Activated CD8-positive, alpha-beta T cell treated with anti-CD3 and anti-CD28 coated beads, Interleukin-2, amount 10 ng/mL, durations not matched to agents 7 days and 5 days (primary cell): ENCODE results near the gene TGFBR3L. TPM values are rescaled to one million over a fixed set of nuclear protein-coding genes. Genes with fewer than 3 reads are reported as not detected.

ENCODE experiments used
- ATAC-seq: fragments of 150-1000 bp; cut with Tn5 transposase; one replicate; pipeline ENCODE4 v1.10.0; 2021; ENCODE audit warnings: moderate library complexity
- CTCF ChIA-PET: fragments of 350-600 bp; sonication (Branson Sonifier 250); formaldehyde crosslinking; loops from one replicate; lab custom pipeline; 2021; ENCODE audit warnings: antibody characterized with exemption; lab: Charles Lee
- POLR2A ChIA-PET: fragments of 350-600 bp; sonication (Branson Sonifier 250); formaldehyde crosslinking; loops from one replicate; lab custom pipeline; 2021; ENCODE audit warnings: antibody characterized with exemption; lab: Charles Lee
- DNase-seq: peaks from one replicate; pipeline ENCODE4 v3.0.0-alpha.2; 2020
- H3K27ac Mint-ChIP-seq: one replicate; pipeline ENCODE4 v1.8.0; 2021; ENCODE audit warnings: mild to moderate bottlenecking, mixed read lengths
- H3K27me3 Mint-ChIP-seq: one replicate; pipeline ENCODE4 v1.8.0; 2021; ENCODE audit warnings: low read depth, mixed read lengths
- H3K36me3 Mint-ChIP-seq: one replicate; pipeline ENCODE4 v1.8.0; 2021; ENCODE audit warnings: low read depth, mixed read lengths
- H3K4me1 Mint-ChIP-seq: one replicate; pipeline ENCODE4 v1.8.0; 2021; ENCODE audit warnings: low read depth, mixed read lengths
- H3K4me3 Mint-ChIP-seq: one replicate; pipeline ENCODE4 v1.8.0; 2021; ENCODE audit warnings: mild to moderate bottlenecking, mixed read lengths
- H3K9me3 Mint-ChIP-seq: one replicate; pipeline ENCODE4 v1.8.0; 2022; ENCODE audit warnings: mixed read lengths; ENCODE audit not compliant: insufficient read depth
- total RNA-seq, 2 experiments: library from RNA; stranded (reverse); gene quantifications; one replicate each; pipeline ENCODE4 v1.2.3, GENCODE V29; 2021

Gene TGFBR3L
- 1 to 10 TPM; 2.7 to 3.6 TPM for total RNA-seq

DNA sequence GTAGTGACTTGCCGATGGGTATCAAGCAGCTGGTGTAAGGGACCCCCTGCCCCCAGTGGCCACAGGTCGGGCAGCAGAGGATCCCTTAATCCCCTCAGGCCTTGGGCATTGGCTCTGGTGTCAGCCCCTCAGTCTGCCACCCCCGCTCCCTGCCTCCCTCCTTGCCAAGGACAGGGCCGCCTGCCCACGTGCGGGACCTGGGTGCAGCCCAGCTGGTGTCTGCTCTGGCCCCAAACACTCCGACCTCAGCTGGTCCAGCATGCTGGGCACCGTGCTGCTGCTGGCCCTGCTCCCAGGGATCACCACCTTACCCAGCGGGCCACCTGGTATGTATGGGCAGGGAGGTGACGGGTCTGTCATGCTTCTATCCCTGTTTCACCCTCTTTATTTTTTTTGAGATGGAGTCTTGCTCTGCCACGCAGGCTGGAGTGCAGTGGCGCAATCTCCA is at the start of gene TGFBR3L:
TGFBR3L (plus strand) TSS at position 233 of the 448 bp plus-strand sequence.
- Mint-ChIP-seq H3K27me3 (peaks cover 26% of the 10 kb centered on the region), H3K36me3 (peaks cover 24% of the 10 kb centered on the region), H3K9me3 (no peaks in the 10 kb centered on the region), H3K4me1 (peaks cover 24% of the 10 kb centered on the region), H3K27ac (peak within 1 kb of the TSS; percentile 24), H3K4me3 (peak within 1 kb of the TSS; percentile 42)
- DNase-seq (no peak), ATAC-seq (no peak)
- ChIA-PET POLR2A (interaction anchor here (0.8 kb wide), 1 partner anchor 10 kb away, joined by 3 read pairs; no protein-coding TSS in a partner anchor), CTCF (no interaction called here)

DNA sequence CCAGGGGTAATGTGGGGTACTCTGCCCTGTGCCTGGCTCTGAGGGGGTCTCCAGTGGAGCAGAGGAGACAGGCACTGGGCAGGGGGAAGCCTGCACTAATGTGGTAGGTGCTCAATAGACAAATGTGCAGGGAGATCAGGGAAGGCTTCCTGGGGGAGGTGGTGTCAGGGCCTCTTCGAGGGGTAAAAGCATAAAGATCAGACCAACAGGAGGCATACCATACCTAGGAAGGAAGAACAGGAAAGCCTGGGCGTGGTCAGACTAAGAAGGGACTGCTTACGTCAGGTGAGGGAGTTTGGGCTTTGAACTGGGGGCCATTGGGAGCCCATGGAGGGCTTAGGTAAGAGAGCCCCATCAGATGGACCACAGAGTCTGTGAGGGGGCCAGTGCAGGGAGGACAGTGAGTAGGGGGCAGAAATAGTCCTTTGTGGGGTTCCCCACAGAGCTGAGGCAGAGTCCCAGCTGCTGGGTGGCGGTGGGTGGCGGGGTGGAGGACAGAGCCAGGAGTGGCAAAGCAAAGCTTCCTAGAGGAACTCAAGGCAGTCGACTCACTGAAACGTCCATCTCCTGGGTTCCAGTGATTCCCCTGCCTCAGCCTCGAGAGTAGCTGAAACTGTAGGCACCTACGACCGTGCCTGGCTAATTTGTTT is 49.2 kb upstream of the TGFBR3L start:
- Mint-ChIP-seq H3K36me3 (no peaks in the 10 kb centered on the region), H3K27me3 (peaks cover 44% of the 10 kb centered on the region), H3K27ac (no peak overlapping the region), H3K4me3 (no peak overlapping the region), H3K4me1 (peaks cover 24% of the 10 kb centered on the region), H3K9me3 (no peaks in the 10 kb centered on the region)
- no peak for DNase-seq
- ATAC-seq = no peak
- POLR2A ChIA-PET = interaction anchor here (0.6 to 1.1 kb wide), 3 partner anchors 35 to 236 kb away, joined by 3 read pairs; partner anchors contain the start of genes PET100, TIMM44 and XAB2
- CTCF ChIA-PET = interaction anchor here (0.5 kb wide), 1 partner anchor 18 kb away, joined by 3 read pairs; no protein-coding TSS in a partner anchor

GRCh38 chr19:7866399-7867091 is 48.1 kb upstream of the TGFBR3L start:
- peaks cover 33% of the 10 kb centered on the region for H3K4me1 Mint-ChIP-seq
- peaks cover 38% of the 10 kb centered on the region for H3K27me3 Mint-ChIP-seq
- DNase-seq (no peak), ATAC-seq (no peak)
- no peak overlapping the region for H3K4me3 Mint-ChIP-seq
- ChIA-PET CTCF (interaction anchor here (0.6 kb wide), 1 partner anchor 26 kb away, joined by 3 read pairs; no protein-coding TSS in a partner anchor), POLR2A (no interaction called here)
- no peaks in the 10 kb centered on the region for H3K36me3 Mint-ChIP-seq
- H3K9me3 Mint-ChIP-seq = no peaks in the 10 kb centered on the region
- H3K27ac Mint-ChIP-seq = no peak overlapping the region

DNA sequence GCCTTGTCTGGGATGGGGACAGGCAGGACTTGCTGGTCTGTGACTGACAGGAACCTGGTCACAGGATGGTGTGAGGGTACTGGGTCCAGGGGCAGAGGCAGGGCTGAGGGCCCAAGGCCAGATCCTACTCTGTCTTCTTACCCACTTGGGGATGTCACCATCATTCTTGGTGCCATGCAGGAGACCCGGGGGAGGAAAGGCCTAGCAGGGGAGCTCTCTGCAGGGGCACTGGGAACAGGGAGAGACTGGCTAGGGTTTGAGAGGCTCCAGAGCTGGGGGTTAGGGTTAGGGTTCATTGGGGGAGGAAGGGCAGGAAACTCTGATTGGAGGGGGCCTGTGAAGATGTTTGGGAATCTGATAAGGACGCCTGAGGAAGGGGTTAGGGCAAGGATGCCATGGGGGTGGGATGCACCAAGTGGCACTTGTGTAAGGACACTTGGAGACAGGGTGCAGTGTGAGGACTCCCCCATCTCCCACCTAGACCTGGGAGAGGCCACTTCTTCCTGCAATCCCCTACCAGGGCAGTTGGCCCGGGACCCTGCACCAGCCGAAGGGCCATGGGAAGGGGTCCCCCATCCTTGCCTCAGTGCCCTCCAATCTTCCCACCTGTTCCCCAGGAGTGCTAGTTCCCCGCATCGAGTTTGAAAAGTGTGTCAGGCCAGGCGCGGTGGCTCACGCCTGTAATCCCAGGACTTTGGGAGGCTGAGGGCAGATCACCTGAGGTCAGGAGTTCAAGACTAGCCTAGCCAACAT is 47.4 kb upstream of the TGFBR3L start:
- DNase-seq = no peak
- H3K27ac Mint-ChIP-seq = no peak overlapping the region
- H3K4me3 Mint-ChIP-seq = no peak overlapping the region
- ChIA-PET POLR2A (no interaction called here), CTCF (no interaction called here)
- H3K27me3 Mint-ChIP-seq = peaks cover 43% of the 10 kb centered on the region
- H3K4me1 Mint-ChIP-seq = peaks cover 39% of the 10 kb centered on the region
- H3K36me3 Mint-ChIP-seq = no peaks in the 10 kb centered on the region
- ATAC-seq = no peak
- no peaks in the 10 kb centered on the region for H3K9me3 Mint-ChIP-seq

DNA sequence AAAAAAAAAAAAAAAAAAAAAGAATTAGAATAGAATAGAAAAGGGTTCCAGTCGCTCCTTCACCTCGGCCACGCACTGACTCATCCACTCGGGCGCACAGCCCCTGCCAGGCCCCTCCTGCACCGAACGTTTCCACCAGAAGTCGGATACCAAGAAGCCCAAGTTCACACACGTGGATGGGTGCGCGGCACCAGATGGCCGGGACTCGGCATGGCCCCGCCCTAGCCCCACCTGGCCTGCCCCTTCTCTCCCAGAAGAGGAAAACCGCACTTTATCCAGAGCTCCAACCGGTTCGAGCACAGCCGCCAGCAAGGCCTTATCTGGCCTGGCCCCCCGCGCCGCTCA is 46.3 kb upstream of the TGFBR3L start:
- no peak for DNase-seq
- Mint-ChIP-seq H3K9me3 (no peaks in the 10 kb centered on the region), H3K27me3 (peaks cover 48% of the 10 kb centered on the region), H3K4me3 (peak overlapping the region; percentile 65), H3K4me1 (peaks cover 44% of the 10 kb centered on the region), H3K36me3 (no peaks in the 10 kb centered on the region), H3K27ac (no peak overlapping the region)
- ChIA-PET POLR2A (interaction anchor here (1.3 to 1.5 kb wide), 2 partner anchors 75 to 238 kb away, joined by 5 read pairs; partner anchors contain the start of genes PET100, TIMM44 and XAB2), CTCF (interaction anchor here (0.9 to 2.0 kb wide), 21 partner anchors 9 to 300 kb away, joined by 3 to 40 read pairs (median 7); partner anchors contain the start of genes LRRC8E, MAP2K7, SNAPC2 and TIMM44)
- ATAC-seq = no peak

GRCh38 chr19:7868671-7869452 is 45.8 kb upstream of the TGFBR3L start:
- ATAC-seq (peak; percentile 80), DNase-seq (peak; percentile 83)
- peaks cover 47% of the 10 kb centered on the region for H3K27me3 Mint-ChIP-seq
- ChIA-PET POLR2A (interaction anchor here (1.3 to 1.5 kb wide), 2 partner anchors 74 to 239 kb away, joined by 5 read pairs; partner anchors contain the start of genes PET100, TIMM44 and XAB2), CTCF (interaction anchor here (0.8 to 2.0 kb wide), 35 partner anchors 8 to 346 kb away, joined by 3 to 40 read pairs (median 5); partner anchors contain the start of genes LRRC8E, MAP2K7, MCOLN1 and PET100)
- peak overlapping the region; percentile 65 for H3K4me3 Mint-ChIP-seq
- peak overlapping the region; percentile 74 for H3K27ac Mint-ChIP-seq
- H3K9me3 Mint-ChIP-seq = no peaks in the 10 kb centered on the region
- H3K36me3 Mint-ChIP-seq = no peaks in the 10 kb centered on the region
- peaks cover 47% of the 10 kb centered on the region for H3K4me1 Mint-ChIP-seq

- ATAC-seq = peak; percentile 61
- Mint-ChIP-seq H3K27ac (no peak overlapping the region), H3K4me1 (peaks cover 45% of the 10 kb centered on the region), H3K36me3 (no peaks in the 10 kb centered on the region), H3K27me3 (peaks cover 46% of the 10 kb centered on the region), H3K4me3 (peak overlapping the region; percentile 59), H3K9me3 (no peaks in the 10 kb centered on the region)
- ChIA-PET POLR2A (interaction anchor here (1.3 to 1.5 kb wide), 2 partner anchors 74 to 240 kb away, joined by 5 read pairs; partner anchors contain the start of genes PET100, TIMM44 and XAB2), CTCF (interaction anchor here (0.6 to 2.0 kb wide), 38 partner anchors 8 to 606 kb away, joined by 3 to 40 read pairs (median 5); partner anchors contain the start of genes LRRC8E, MAP2K7, MCOLN1 and PET100)
- DNase-seq = peak; percentile 77
Measured at GRCh38 chr19:7869453-7869909, 45.1 kb upstream of the TGFBR3L start.

DNA sequence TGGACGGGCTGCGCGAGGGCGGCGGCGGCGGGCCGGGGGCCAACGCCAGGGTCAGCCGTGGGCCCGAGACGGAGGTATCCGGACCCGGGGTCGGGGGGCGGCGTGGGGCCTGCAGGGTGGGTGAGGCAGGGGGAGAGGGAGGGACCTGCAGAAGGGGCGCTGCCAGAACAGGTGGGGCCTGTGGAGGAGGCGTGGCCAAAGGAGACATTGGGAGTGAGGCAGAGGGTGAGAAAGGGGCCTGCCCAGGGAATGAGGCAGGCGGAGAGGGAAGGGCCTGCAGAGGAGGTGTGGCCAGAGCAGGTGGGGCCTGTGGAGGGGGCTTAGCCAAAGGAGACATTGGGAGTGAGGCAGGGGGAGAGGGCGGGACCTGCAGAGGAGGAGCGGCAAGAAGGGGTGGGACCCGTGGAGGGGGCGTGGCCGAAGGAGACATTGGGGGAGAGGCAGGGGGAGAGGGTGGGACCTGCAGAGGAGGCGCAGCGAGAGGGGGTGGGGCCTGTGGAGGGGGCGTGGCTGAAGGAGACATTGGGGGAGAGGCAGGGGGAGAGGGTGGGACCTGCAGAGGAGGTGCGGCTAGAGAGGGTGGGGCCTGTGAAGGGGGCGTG is 44.6 kb upstream of the TGFBR3L start:
- Mint-ChIP-seq H3K27ac (no peak overlapping the region), H3K36me3 (no peaks in the 10 kb centered on the region), H3K4me3 (peak overlapping the region; percentile 18), H3K4me1 (peaks cover 47% of the 10 kb centered on the region), H3K9me3 (no peaks in the 10 kb centered on the region), H3K27me3 (peaks cover 48% of the 10 kb centered on the region)
- peak; percentile 61 for DNase-seq
- ATAC-seq = peak; percentile 23
- ChIA-PET CTCF (interaction anchor here (0.6 to 2.0 kb wide), 36 partner anchors 7 to 607 kb away, joined by 3 to 40 read pairs (median 5); partner anchors contain the start of genes LRRC8E, MAP2K7, MCOLN1 and PET100), POLR2A (interaction anchor here (1.5 kb wide), 1 partner anchor 73 kb away, joined by 5 read pairs; the partner anchor contains the start of gene TIMM44)

DNA sequence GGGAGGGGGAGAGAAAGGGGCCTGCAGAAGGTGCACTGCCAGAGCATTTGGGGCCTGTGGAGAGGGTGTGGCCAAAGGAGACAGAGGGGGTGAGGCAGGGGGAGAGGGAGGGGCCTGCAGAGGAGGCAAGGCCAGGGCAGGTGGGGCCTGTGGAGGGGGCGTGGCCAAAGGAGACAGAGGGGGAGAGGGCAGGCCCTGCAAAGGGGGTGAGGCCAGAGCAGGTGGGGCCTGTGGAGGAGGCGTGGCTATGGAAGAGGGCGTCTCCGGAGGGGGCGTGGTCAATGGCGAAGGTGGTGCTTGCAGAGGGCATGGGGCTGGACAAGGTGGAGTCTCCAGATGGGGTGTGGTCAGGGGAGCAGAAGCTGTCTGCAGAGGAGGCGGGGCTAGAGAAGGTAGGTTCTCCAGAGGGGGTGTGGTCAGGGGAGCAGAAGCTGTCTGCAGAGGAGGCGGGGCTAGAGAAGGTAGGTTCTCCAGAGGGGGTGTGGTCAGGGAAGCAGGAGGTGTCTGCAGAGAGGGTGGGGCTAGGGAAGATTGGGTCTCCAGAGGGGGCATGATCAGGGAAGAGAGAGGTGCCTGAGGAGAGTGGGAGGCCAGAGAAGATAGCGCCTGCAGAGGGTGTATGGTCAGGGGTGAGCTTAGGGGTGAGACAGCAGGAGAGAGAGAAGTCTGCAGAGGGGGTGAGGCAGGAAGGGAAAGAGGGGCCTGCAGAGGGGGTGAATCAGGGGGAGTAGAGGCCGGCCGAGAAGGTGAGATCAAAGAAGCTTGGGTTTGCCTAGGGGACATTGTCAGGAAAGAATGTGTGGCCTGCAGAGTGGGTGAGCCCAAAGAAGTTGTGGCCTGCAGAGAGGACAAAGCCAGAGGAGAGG is 43.8 kb upstream of the TGFBR3L start:
- Mint-ChIP-seq H3K27me3 (peaks cover 42% of the 10 kb centered on the region), H3K4me1 (peaks cover 43% of the 10 kb centered on the region), H3K4me3 (peak overlapping the region; percentile 15), H3K9me3 (no peaks in the 10 kb centered on the region), H3K36me3 (no peaks in the 10 kb centered on the region), H3K27ac (peak overlapping the region; percentile 11)
- CTCF ChIA-PET = no interaction called here
- peak; percentile 73 for DNase-seq
- POLR2A ChIA-PET = no interaction called here
- ATAC-seq = no peak
